HG03280 (cell line): ENCODE measurements around the gene MBNL1.
A peak's percentile ranks its signal among the peaks of the same experiment; 100 is the strongest.
"Not testable (repeated sequence)": the region's sequence is repeated elsewhere in the genome, so short reads cannot be mapped to it uniquely, and the experiment has no call there.

Experiments
- ATAC-seq: cut with Tn5 transposase; IDR thresholded peaks from one replicate; pipeline ENCODE4 v1.9.1; 2021; ENCODE audit warnings: mild to moderate bottlenecking, moderate library complexity; ENCODE audit not compliant: unreplicated experiment

The MBNL1 gene

DNA sequence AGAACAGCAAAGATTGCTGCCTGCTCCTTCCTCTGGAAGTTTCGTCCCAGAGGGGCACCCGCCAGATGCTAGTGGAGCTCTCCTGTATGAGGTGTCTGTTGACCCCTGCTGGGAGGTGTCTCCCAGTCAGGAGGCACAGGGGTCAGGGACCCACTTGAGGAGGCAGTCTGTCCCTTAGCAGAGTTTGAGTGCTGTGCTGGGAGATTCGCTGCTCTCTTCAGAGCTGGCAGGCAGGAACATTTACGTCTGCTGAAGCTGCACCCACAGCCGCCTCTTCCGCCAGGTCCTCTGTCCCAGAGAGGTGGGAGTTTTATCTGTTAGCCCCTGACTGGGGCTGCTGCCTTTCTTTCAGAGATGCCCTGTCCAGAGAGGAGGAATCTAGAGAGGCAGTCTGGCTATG, 103.9 kb downstream of the MBNL1 start:
- ATAC-seq = not testable (repeated sequence)

- no peak for ATAC-seq
Measured at GRCh38 chr3:152373379-152373778, 104.7 kb downstream of the MBNL1 start.

DNA sequence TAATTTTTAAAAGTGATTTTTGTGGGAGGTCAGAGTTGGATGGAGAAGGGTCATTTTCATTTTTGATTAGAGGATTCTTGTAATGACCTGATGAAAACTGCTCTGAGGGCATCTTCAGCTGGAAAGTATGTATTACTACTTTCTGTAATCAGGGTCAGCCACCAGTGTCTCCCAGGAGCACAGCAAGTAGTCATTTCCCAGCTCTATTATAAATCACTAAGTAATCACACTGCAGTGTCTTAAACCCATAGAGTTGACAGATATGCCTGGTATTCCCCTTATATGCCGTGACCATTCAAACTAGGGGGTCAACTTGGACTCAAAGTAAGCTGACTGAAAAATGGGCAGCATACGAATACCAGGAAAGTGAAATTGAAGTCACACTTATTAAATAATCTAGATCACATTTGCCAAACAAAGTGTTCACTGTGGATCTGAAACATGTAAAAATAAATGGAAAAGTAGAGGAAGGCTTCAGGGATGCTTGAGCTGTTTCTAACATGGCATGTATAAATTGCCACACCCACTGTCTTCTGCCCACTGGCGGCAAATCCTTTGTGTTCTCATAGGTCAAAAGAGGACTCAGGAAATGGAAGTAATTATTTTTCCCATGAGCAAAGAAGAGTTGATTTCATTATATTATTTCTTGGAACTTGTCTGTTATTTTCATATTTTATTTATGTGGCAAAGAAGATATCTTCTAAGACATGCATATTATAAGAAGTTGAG, 105.7 kb downstream of the MBNL1 start:
- no peak for ATAC-seq

GRCh38 chr3:152375546-152375945, 106.8 kb downstream of the MBNL1 start:
- ATAC-seq = no peak

- ATAC-seq = peak; percentile 72
Measured at GRCh38 chr3:152376351-152377183, 107.8 kb downstream of the MBNL1 start.

DNA sequence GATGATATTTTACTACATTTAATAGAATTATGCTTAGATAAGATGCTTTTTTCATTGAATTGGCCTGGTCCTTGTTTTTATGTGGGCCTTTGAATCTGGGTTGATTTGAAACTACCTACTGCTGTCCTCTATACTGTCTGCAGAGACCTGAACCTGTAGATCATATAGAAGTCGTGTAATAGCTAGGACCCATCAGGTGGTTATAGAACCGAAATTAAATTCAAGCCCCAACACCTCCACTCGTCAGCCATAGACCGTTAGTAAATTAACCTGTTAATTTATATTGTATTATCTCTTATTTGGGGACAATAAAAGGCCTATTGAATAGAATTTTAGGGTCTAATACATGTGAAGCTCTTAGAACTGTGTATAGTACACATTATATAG, 108.4 kb downstream of the MBNL1 start:
- peak; percentile 18 for ATAC-seq

DNA sequence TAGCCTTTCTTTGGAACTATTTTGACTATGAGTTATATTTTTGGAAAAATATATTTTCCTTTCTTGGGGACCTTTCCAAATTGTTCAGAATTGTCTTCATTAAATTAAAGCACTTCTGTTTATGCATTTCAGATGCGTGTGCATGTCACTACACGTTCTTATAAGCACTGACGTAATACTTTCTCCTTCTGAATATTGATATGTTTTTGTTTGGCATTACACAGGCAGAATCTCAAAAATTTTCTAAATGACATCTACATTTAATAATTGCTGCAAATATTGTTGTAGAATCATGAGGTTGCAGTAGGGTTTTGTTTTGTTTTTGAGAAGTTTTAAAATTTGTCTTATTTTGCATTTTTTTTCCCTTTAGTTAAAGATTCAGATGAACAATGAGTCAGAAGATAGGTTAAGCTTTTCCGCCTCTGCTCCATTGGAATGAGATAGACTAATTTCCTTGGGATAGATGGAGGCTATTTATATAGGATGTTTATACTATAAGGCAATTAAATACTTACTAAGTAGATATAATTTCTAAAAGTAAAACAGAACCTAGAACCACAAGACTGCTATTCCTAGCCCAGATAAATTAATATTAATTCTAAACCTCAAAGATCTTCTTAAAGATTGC, 110.8 kb downstream of the MBNL1 start:
- ATAC-seq = no peak

DNA sequence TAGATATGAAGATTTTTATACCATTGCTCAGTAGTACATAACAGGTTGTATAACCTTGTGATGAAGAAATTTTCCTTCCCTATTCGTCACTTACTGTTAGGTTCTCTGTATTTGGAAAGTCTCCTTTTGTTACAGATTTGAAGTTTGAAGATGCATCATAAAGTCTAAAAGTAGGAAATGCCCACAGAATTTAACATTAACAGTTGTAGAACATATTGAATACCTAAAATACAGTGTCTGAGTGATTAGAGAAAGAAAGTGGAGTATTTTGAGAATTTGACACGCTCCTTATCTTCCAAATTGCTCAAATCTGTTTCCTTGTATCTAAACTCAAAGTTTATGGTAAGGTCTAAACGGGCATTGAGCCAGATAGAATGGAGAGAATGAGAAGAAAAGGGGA, 111.3 kb downstream of the MBNL1 start:
- no peak for ATAC-seq

- no peak for ATAC-seq
Measured at GRCh38 chr3:152381881-152382295, 113.2 kb downstream of the MBNL1 start.

DNA sequence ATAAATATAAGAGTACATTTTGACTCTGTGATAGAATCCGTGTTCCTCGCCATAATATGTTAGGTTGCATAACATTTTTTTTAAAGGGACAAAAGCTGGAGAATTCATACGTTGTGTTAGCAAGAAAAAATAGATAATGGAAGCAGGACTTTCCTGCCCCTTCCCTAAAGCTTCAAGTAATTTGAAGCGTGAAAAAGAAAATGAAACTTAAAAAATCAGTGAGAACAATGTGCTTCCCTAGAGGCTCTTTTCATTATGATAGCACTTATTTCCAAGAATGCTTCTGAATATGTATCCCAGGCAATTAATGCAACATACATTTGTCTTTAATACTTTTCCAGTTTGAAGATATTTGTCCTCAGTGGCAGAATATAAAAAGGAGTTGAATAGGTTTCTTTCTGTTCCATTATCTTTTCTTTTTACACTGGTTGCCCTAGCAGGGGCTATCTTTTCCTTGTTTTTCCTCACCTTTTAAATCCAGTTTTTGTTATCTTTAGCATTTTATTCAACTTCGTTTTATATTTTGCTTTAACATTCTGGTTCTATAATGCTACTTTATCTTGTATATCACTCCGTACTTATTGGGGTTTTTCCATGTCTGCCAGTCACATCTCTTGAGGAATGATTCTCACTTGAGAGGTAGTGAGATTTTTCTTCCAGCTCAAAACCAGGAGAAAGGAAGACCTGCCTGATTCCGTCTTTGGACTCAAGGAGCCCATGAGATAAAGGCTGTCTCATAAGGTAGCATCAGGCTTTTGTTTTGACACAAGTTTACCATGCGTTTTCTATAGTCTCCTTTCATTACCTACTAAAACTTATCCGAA, 113.8 kb downstream of the MBNL1 start:
- ATAC-seq = no peak

GRCh38 chr3:152383136-152383606, 114.4 kb downstream of the MBNL1 start:
- no peak for ATAC-seq

- no peak for ATAC-seq
Measured at GRCh38 chr3:152384412-152384811, 115.7 kb downstream of the MBNL1 start.

- ATAC-seq = no peak
Measured at GRCh38 chr3:152385761-152386160, 117.0 kb downstream of the MBNL1 start.

DNA sequence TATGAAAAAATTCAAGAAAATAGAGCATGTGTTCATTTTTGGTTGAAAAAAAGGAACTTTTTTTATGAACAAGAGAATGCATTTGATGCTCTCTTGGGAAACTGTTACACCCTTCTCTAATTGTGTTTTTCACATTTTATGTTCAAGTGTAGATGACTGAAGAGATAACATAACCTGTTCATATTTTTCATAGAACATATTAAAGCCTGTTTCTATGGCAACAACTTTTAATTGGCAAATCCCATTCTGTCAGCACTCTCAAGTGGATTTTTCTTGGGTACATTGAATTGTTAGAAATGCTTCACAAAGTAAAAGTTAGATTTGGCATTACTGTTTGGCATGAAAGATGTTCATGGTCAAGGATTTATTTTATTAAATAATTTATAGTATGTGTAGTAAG, 117.5 kb downstream of the MBNL1 start:
- ATAC-seq = no peak

- no peak for ATAC-seq
Measured at GRCh38 chr3:152388631-152389030, 119.9 kb downstream of the MBNL1 start.

DNA sequence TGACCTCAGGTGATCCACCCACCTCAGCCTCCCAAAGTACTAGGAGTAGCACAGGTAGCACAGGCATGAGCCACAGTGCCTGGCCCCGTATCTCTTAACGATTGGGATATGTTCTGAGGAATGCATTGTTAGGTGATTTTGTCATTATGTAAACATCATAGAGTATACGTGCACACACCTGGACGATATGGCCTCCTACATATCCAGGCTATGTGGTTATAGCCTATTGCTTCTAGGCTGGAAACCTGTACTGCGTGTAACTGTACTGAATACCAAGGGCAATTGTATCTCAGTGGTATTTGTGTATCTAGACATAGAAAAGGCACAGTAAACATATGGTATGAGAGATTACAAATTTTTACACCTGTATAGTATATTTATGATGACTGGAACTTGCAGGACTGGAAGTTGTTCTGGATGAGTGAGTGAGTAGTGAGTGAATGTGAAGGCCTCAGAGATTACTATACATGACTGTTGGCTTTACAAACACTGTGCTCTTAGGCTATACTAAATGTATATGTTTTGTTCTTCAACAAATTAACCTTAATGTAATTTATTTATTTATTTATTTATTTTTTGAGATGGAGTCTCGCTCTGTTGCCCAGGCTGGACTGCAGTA, 120.7 kb downstream of the MBNL1 start:
- ATAC-seq = no peak

GRCh38 chr3:152390647-152391046, 121.9 kb downstream of the MBNL1 start:
- no peak for ATAC-seq

DNA sequence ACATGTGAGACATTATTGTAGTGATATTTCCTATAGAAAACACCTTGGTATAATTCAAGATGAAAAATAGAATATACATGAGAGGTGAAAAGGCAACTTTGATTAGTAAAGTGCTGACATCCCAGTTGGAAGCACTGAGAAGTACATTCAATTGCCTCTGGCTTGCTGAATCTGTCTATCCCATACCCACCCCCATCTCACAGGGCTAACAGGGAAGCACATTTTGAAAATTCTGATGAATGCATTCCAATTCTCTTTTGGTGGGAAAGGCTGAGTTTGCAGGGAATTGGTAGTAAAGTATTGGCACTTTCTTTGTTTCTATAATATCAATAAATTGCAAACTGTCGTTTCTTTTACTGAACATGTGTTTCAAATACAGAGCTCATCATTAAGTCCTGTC, 122.9 kb downstream of the MBNL1 start:
- no peak for ATAC-seq

- no peak for ATAC-seq
Measured at GRCh38 chr3:152392272-152392880, 123.6 kb downstream of the MBNL1 start.

DNA sequence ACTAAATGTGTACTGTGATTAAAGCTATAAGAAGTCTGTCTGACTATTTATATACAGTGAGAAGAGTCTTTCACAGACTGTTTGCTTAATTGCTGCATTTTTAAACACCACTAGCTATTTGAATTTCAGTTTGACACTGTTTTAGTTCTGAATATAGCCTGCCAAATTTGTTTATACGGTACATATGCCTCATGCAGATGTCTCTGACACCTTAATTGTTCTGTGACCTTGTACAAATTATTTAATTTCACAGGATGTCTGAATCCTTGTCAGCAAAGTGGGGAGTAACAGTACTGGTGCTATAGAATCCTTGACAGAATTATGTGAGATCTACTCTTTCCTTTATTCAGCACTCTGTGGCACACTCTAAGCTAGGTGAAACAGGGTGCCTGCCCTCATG, 125.5 kb downstream of the MBNL1 start:
- ATAC-seq = no peak
